T-helper 1 cell treated with Interleukin-12 subunit alpha and Interleukin-12 subunit beta and Interleukin-4 antibody, amounts not matched to agents 30 μg/mL and 1 μg/mL, for 36 hours (primary cell): ENCODE measurements around the gene CCZ1B.
"Not testable (repeated sequence)": the region's sequence is repeated elsewhere in the genome, so short reads cannot be mapped to it uniquely, and the experiment has no call there.

Experiments
- H3K27ac Mint-ChIP-seq: one replicate; pipeline ENCODE4 v1.8.0; 2021; ENCODE audit warnings: mild to moderate bottlenecking, mixed read lengths
- H3K27me3 Mint-ChIP-seq: one replicate; pipeline ENCODE4 v1.8.0; 2021; ENCODE audit warnings: low read depth, mixed read lengths
- H3K36me3 Mint-ChIP-seq: one replicate; pipeline ENCODE4 v1.8.0; 2021; ENCODE audit warnings: low read depth, mixed read lengths
- H3K4me1 Mint-ChIP-seq: one replicate; pipeline ENCODE4 v1.8.0; 2021; ENCODE audit warnings: low read depth, mixed read lengths
- H3K4me3 Mint-ChIP-seq: one replicate; pipeline ENCODE4 v1.8.0; 2021; ENCODE audit warnings: mild to moderate bottlenecking, moderate library complexity, mixed read lengths
- H3K9me3 Mint-ChIP-seq: one replicate; pipeline ENCODE4 v1.8.0; 2021; ENCODE audit warnings: mixed read lengths

The CCZ1B gene

GRCh38 chr7:6826151-6826550 lies at the start of gene CCZ1B:
Gene CCZ1B (minus strand): TSS chr7:6826275. CDS start chr7:6826197, 78 bp downstream.
- not testable (repeated sequence) for H3K9me3 Mint-ChIP-seq, H3K27me3 Mint-ChIP-seq, H3K4me1 Mint-ChIP-seq
- H3K36me3 Mint-ChIP-seq: peaks cover 10% of the 10 kb centered on the region
- H3K4me3 Mint-ChIP-seq: peak within 1 kb of the TSS; percentile 94
- peak within 1 kb of the TSS; percentile 97 for H3K27ac Mint-ChIP-seq

GRCh38 chr7:6875022-6875421 lies 48.9 kb upstream of the CCZ1B start:
- not testable (repeated sequence) for H3K4me3 Mint-ChIP-seq, H3K4me1 Mint-ChIP-seq, H3K27ac Mint-ChIP-seq, H3K9me3 Mint-ChIP-seq, H3K36me3 Mint-ChIP-seq, H3K27me3 Mint-ChIP-seq

- H3K27ac Mint-ChIP-seq, H3K27me3 Mint-ChIP-seq, H3K9me3 Mint-ChIP-seq, H3K4me1 Mint-ChIP-seq, H3K4me3 Mint-ChIP-seq, H3K36me3 Mint-ChIP-seq: not testable (repeated sequence)
Measured at GRCh38 chr7:6872246-6872945, 46.3 kb upstream of the CCZ1B start.

GRCh38 chr7:6871421-6872144 lies 45.5 kb upstream of the CCZ1B start:
- not testable (repeated sequence) for H3K27me3 Mint-ChIP-seq, H3K36me3 Mint-ChIP-seq, H3K27ac Mint-ChIP-seq, H3K9me3 Mint-ChIP-seq, H3K4me1 Mint-ChIP-seq, H3K4me3 Mint-ChIP-seq

DNA sequence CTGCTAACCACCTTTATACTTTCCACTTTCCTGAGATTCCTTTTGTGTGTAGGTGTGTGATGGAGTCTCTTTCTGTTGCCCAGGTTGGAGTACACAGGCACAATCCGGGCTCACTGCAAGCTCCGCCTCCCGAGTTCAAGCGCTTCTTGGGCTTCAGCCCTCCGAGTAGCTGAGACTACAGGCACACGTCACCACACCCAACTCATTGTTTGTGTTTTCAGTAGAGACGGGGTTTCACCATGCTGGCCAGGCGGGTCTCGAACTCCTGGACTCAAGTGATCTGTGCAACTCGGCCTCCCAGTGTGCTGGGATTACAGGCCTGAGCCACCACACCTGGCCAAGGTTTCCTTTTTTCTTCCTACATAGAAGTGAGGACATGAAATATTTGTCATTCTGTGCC lies 38.7 kb upstream of the CCZ1B start:
- not testable (repeated sequence) for H3K9me3 Mint-ChIP-seq, H3K27me3 Mint-ChIP-seq, H3K36me3 Mint-ChIP-seq, H3K27ac Mint-ChIP-seq, H3K4me3 Mint-ChIP-seq, H3K4me1 Mint-ChIP-seq

DNA sequence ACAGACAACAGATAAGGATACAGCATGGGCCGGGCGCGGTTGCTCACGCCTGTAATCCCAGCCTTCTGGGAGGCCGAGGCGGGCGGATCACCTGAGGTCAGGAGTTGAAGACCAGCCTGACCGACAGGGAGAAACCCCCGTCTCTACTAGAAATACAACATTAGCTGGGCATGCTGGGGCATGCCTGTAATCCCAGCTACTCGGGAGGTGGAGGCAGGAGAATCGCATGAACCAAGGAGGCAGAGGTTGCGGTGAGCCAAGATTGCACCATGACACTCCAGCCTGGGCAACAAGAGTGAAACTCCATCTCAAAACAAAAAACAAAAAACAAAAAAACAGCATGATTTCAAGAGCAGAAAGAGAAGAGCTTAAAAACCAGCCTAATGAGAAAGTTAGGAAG lies 38.1 kb upstream of the CCZ1B start:
- H3K27me3 Mint-ChIP-seq, H3K4me3 Mint-ChIP-seq, H3K36me3 Mint-ChIP-seq, H3K9me3 Mint-ChIP-seq, H3K27ac Mint-ChIP-seq, H3K4me1 Mint-ChIP-seq: not testable (repeated sequence)

- not testable (repeated sequence) for H3K27me3 Mint-ChIP-seq, H3K36me3 Mint-ChIP-seq, H3K4me1 Mint-ChIP-seq, H3K9me3 Mint-ChIP-seq, H3K4me3 Mint-ChIP-seq, H3K27ac Mint-ChIP-seq
Measured at GRCh38 chr7:6862876-6863275, 36.8 kb upstream of the CCZ1B start.

- H3K4me3 Mint-ChIP-seq, H3K36me3 Mint-ChIP-seq, H3K9me3 Mint-ChIP-seq, H3K27ac Mint-ChIP-seq, H3K4me1 Mint-ChIP-seq: not testable (repeated sequence)
- H3K27me3 Mint-ChIP-seq: peaks cover 14% of the 10 kb centered on the region
Measured at GRCh38 chr7:6857721-6858314, 31.7 kb upstream of the CCZ1B start.

GRCh38 chr7:6855563-6856131 lies 29.6 kb upstream of the CCZ1B start:
- not testable (repeated sequence) for H3K9me3 Mint-ChIP-seq, H3K36me3 Mint-ChIP-seq, H3K27ac Mint-ChIP-seq, H3K4me1 Mint-ChIP-seq
- H3K27me3 Mint-ChIP-seq: peaks cover 14% of the 10 kb centered on the region
- H3K4me3 Mint-ChIP-seq: peak overlapping the region; percentile 69

GRCh38 chr7:6854747-6855562 lies 28.9 kb upstream of the CCZ1B start:
- not testable (repeated sequence) for H3K36me3 Mint-ChIP-seq, H3K9me3 Mint-ChIP-seq, H3K27ac Mint-ChIP-seq, H3K4me1 Mint-ChIP-seq
- H3K27me3 Mint-ChIP-seq: peaks cover 14% of the 10 kb centered on the region
- peak overlapping the region; percentile 73 for H3K4me3 Mint-ChIP-seq

GRCh38 chr7:6853681-6854080 lies 27.6 kb upstream of the CCZ1B start:
- Mint-ChIP-seq H3K27me3 (peaks cover 14% of the 10 kb centered on the region), H3K4me3 (peak overlapping the region; percentile 35)
- not testable (repeated sequence) for H3K36me3 Mint-ChIP-seq, H3K27ac Mint-ChIP-seq, H3K4me1 Mint-ChIP-seq, H3K9me3 Mint-ChIP-seq

- not testable (repeated sequence) for H3K4me3 Mint-ChIP-seq, H3K27me3 Mint-ChIP-seq
Measured at GRCh38 chr7:6849127-6849526, 23.1 kb upstream of the CCZ1B start.

GRCh38 chr7:6847751-6848150 lies 21.7 kb upstream of the CCZ1B start:
- H3K27me3 Mint-ChIP-seq: not testable (repeated sequence)

More at GRCh38 chr7:6849127-6849526, 23.1 kb upstream of the CCZ1B start:
- H3K36me3 Mint-ChIP-seq, H3K9me3 Mint-ChIP-seq, H3K27ac Mint-ChIP-seq, H3K4me1 Mint-ChIP-seq: not testable (repeated sequence)

DNA sequence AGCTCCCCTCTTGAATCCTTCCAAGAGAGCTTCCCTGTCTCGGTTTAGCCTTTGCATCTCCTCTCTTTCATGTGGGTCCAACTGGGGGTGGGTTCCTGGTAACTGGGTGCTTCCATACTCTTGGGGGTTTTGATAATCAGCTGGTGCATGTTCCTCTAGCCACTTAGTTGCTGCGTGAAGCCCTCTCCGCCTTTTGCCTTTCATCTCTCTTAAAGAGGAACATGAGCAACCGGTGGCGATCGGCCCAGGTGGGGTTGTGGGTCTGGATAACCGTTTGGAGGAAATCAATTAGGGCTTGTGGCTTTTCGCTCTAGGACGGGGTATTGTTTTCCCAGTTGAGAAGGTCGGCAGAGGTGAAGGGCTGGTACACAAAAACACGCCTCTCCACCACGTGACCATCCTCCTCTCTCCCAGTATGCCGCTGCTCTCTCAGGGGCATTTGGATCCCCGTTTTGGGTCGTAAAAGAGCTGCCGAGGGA lies 19.9 kb upstream of the CCZ1B start:
- H3K9me3 Mint-ChIP-seq, H3K27ac Mint-ChIP-seq, H3K4me1 Mint-ChIP-seq, H3K4me3 Mint-ChIP-seq, H3K36me3 Mint-ChIP-seq, H3K27me3 Mint-ChIP-seq: not testable (repeated sequence)

More at GRCh38 chr7:6847751-6848150, 21.7 kb upstream of the CCZ1B start:
- not testable (repeated sequence) for H3K9me3 Mint-ChIP-seq, H3K36me3 Mint-ChIP-seq, H3K27ac Mint-ChIP-seq, H3K4me1 Mint-ChIP-seq, H3K4me3 Mint-ChIP-seq
